Lower lobe of right lung (tissue), 2 donors: ENCODE results near the gene ANKDD1B. TPM values are rescaled to one million over a fixed set of nuclear protein-coding genes. Genes with fewer than 3 reads are reported as not detected.

ENCODE experiments used
- ATAC-seq, 2 donors: fragments of 200-7000 bp; cut with Tn5 transposase; one replicate each; pipeline ENCODE4 v1.9.1; 2020 to 2022; ENCODE audit warnings: mild to moderate bottlenecking in 2 of 2, moderate library complexity in 2 of 2
- DNase-seq: peaks from one replicate; pipeline ENCODE4 v3.0.0-alpha.2; 2020
- H3K27ac ChIP-seq: fragments of 200-600 bp; one replicate; pipeline ENCODE4 v1.8.0; 2022
- H3K27me3 ChIP-seq: fragments of 200-600 bp; one replicate; pipeline ENCODE4 v1.8.0; 2022; ENCODE audit warnings: low read depth
- H3K36me3 ChIP-seq: fragments of 200-600 bp; one replicate; pipeline ENCODE4 v1.8.0; 2022; ENCODE audit warnings: mild to moderate bottlenecking
- H3K4me1 ChIP-seq: fragments of 200-600 bp; one replicate; pipeline ENCODE4 v1.8.0; 2022
- H3K4me3 ChIP-seq: fragments of 200-600 bp; one replicate; pipeline ENCODE4 v1.8.0; 2022; ENCODE audit warnings: mild to moderate bottlenecking
- H3K9me3 ChIP-seq: fragments of 200-600 bp; one replicate; pipeline ENCODE4 v1.8.0; 2022
- intact Hi-C: fragments of 100-400 bp; cut with DNase I; formaldehyde crosslinking; loops from one replicate; pipeline ENCODE4 v1.11.0; 2022
- total RNA-seq: library from RNA; stranded (reverse); fragmentation: NEBNext Ultra II Directional; extraction: Animal tissue kit (Norgen Biotek cat#: 25700); gene quantifications from one replicate; pipeline ENCODE4 v1.2.1, GENCODE V29; 2021
- TF ChIP-seq, protein P1 (sequence below): fragments of 200-600 bp; IDR thresholded peaks from one replicate; pipeline ENCODE4 v1.8.0; 2022; ENCODE audit warnings: antibody characterized with exemption, mild to moderate bottlenecking
- donor health status: DM: no; HTN: yes; CAD: no; lungs with severe emphysema.

Gene ANKDD1B
- total RNA-seq, 1 donor from 2014 or later: 4.3 TPM

DNA sequence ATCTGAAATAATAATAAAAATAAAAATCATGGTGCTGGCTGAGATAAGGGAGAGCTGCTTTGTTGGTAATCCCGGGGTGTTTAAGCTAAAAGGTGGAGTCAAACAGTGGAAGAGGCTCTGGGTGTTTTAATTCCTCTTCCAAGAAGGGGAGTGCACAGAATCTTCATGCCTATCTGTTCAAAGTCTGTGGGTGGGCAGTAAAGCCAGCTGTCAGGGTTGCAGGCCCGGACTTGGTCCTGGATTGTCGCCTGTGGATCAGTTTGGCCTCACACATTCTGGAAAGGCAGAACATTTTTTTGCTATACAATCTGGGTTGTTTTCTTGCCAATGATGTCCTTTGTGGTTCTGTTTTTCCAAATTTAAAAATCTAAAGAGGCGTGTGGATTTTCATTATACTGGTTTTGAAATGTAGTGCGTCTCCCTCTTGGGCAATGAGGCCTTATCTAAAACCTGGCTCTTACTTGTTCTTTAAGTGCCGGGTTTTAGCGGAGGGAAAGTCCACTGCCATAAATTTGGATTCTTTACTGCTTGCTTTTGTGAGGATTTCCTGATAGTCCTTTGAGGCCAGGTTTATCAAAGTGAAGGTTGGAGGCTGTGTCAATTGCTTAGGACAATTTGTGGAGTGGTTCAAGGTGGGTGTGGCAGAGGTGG lies 5.8 kb downstream of the ANKDD1B start:
- Histone ChIP-seq H3K9me3 (no peaks in the 10 kb centered on the region), H3K4me3 (no peak overlapping the region), H3K27me3 (no peaks in the 10 kb centered on the region), H3K4me1 (no peaks in the 10 kb centered on the region), H3K36me3 (no peaks in the 10 kb centered on the region), H3K27ac (peak overlapping the region; percentile 26)
- ATAC-seq (peak; percentile 36 to 84), DNase-seq (no peak)
- intact Hi-C loops: no loop called here
- TF ChIP-seq, protein P1, sequence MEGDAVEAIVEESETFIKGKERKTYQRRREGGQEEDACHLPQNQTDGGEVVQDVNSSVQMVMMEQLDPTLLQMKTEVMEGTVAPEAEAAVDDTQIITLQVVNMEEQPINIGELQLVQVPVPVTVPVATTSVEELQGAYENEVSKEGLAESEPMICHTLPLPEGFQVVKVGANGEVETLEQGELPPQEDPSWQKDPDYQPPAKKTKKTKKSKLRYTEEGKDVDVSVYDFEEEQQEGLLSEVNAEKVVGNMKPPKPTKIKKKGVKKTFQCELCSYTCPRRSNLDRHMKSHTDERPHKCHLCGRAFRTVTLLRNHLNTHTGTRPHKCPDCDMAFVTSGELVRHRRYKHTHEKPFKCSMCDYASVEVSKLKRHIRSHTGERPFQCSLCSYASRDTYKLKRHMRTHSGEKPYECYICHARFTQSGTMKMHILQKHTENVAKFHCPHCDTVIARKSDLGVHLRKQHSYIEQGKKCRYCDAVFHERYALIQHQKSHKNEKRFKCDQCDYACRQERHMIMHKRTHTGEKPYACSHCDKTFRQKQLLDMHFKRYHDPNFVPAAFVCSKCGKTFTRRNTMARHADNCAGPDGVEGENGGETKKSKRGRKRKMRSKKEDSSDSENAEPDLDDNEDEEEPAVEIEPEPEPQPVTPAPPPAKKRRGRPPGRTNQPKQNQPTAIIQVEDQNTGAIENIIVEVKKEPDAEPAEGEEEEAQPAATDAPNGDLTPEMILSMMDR: no peak

DNA sequence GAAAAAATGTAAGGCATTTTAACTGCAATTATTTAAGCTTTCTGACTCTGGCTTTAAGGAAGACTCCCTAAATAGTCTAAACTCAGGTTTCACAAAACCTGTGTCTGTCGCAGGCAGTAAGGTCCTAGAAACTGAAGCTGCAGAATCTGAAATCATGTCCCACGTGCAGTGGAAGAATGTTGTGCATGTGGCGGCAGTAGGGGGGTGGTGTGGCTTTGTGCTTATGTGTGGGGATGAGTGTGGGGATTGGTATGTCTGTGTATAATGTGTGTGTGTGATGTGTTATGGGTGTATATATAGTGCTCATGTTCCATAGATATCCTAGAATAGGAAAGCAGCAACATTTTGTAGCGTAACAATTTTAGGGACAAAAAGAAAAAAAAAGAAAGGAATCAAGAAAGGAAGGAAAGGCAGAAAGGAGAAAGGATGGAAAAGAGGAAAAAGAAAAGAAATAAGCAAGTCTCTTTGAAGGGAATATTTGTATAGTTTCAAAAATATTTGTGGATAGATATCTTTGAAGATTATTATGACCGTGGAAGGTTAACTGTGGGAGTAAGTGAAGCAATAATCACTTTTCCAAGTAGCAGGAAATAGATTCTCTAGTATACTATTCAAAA lies 6.6 kb downstream of the ANKDD1B start:
- no peak overlapping the region for H3K27ac ChIP-seq
- TF ChIP-seq, protein P1: no peak
- intact Hi-C loops: no loop called here
- H3K4me3 ChIP-seq: no peak overlapping the region
- no peaks in the 10 kb centered on the region for H3K27me3 ChIP-seq
- no peaks in the 10 kb centered on the region for H3K9me3 ChIP-seq
- ATAC-seq: peak in 1 of 2 donors; percentile 3
- no peak for DNase-seq
- no peaks in the 10 kb centered on the region for H3K36me3 ChIP-seq
- no peaks in the 10 kb centered on the region for H3K4me1 ChIP-seq

DNA sequence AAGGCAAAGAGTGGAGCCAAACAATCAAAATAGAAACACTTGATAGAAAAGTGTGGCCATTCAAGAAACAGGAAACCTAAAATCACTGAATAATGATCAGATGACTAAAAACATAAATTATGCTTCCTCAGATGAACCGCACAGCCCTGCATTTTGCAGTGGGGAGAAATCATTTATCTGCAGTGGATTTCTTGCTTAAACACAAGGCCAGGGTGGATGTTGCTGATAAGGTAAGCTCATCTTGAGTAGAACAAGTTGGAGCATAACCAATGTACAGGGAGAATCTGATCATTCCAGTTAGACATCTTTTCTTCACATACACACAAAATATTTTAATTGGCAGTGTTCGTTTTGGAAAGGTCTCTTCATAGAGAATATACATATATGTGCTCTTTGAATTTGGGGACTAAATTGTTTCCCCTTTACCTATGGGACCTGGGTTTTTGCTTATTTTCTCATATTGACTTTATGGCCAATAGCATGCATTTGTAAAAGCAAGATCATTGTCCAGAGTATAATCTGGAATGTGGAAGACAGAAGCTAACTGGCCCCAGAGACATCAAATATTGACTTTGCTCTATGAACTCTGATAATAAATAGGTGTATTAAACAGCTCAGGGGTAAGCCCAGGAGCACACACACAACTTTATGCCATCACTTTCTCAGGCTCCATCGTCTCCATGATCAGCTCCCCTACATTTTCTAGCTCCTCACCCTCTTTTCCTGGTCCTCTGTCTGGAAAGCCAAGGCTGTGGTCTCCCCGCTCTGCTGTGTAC lies 9.1 kb downstream of the ANKDD1B start:
- DNase-seq (no peak), ATAC-seq (no peak)
- no peak overlapping the region for H3K4me3 ChIP-seq
- intact Hi-C loops: no loop called here
- H3K27me3 ChIP-seq: no peaks in the 10 kb centered on the region
- no peaks in the 10 kb centered on the region for H3K9me3 ChIP-seq
- no peak overlapping the region for H3K27ac ChIP-seq
- H3K36me3 ChIP-seq: no peaks in the 10 kb centered on the region
- TF ChIP-seq, protein P1: no peak
- peaks cover 10% of the 10 kb centered on the region for H3K4me1 ChIP-seq

DNA sequence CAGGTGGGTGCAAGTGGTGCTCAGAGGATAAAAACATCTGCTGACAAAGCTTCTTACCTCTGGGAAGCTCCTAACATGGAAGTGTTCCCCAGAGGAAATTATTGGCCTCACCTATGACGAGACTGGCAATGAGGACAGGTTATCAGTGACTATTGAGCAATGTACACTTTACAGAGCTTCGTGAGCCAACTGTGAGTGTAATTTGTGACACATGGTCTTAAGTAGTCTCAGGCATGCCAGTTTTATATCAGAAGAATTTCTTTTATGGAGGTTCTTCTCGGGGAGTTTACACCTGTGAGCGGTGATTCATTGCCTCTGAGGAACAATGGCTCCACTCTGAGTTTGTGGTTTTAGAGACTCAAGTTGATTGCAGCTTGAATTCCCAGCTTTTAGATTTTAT lies 11.3 kb downstream of the ANKDD1B start:
- Histone ChIP-seq H3K27ac (peak overlapping the region; percentile 63), H3K36me3 (no peaks in the 10 kb centered on the region), H3K9me3 (no peaks in the 10 kb centered on the region), H3K4me1 (peaks cover 10% of the 10 kb centered on the region), H3K4me3 (no peak overlapping the region), H3K27me3 (no peaks in the 10 kb centered on the region)
- TF ChIP-seq, protein P1: no peak
- intact Hi-C loops: no loop called here
- ATAC-seq: peak; percentile 79 to 92
- DNase-seq: no peak

DNA sequence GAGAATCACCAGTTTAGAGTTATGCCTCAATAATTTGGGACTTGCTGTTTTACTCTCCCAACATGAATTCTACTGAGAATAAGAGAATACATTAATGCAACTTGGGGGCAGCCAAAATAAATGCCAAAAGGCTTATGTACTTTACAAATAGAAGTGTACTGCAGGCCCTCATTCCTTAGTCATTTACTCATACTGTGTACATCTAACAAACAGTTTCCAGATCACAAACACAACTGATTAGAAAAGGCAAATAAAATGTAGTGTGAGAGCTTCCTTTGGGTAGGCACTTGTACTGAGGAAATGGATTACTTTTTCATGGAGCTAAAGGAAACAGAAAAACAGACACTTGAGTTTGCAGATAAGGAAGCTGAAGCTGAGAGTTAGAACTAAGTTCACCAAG lies 12.6 kb downstream of the ANKDD1B start:
- no peaks in the 10 kb centered on the region for H3K36me3 ChIP-seq
- no peaks in the 10 kb centered on the region for H3K27me3 ChIP-seq
- TF ChIP-seq, protein P1: no peak
- intact Hi-C loops: no loop called here
- DNase-seq (no peak), ATAC-seq (peak; percentile 62 to 85)
- H3K4me1 ChIP-seq: peaks cover 10% of the 10 kb centered on the region
- H3K4me3 ChIP-seq: no peak overlapping the region
- peak overlapping the region; percentile 63 for H3K27ac ChIP-seq
- H3K9me3 ChIP-seq: no peaks in the 10 kb centered on the region
